Panc1 (cell line): Measurements from ENCODE around the gene TMEFF1. TPM values are rescaled to one million over a fixed set of nuclear protein-coding genes. Genes with fewer than 3 reads are reported as not detected.

ENCODE experiments used
- ATAC-seq: fragments of 200-7000 bp; cut with Tn5 transposase; 2 replicates; pipeline ENCODE4 v1.9.1; 2020; ENCODE audit warnings: mild to moderate bottlenecking, moderate library complexity
- BruUV-seq: library from RNA; stranded (reverse); fragments of 400-500 nt; replicated peaks from 2 replicates; lab custom pipeline; 2021; lab: Mats Ljungman, UMichigan
- CTCF ChIA-PET: fragments of 300-600 bp; sonication (Branson Sonifier 250); formaldehyde crosslinking; loops from one replicate; lab custom pipeline; 2022; ENCODE audit warnings: antibody characterized with exemption; lab: Charles Lee
- POLR2A ChIA-PET: fragments of 300-600 bp; sonication (Branson Sonifier 250); formaldehyde crosslinking; loops from one replicate; lab custom pipeline; 2022; ENCODE audit warnings: antibody characterized with exemption; lab: Charles Lee
- DNase-seq: peaks from one replicate; pipeline ENCODE4 v3.0.0-alpha.2; 2010; ENCODE audit warnings: low read depth, low spot score
- H3K27ac ChIP-seq: 2 replicates; pipeline ENCODE4 v1.5.1; 2011; ENCODE audit warnings: mild to moderate bottlenecking, low read length, inconsistent platforms
- H3K27me3 ChIP-seq: fragments of 200-500 bp; sonication (Bioruptor generic); 2 replicates; pipeline ENCODE4 v1.6.0; 2014; ENCODE audit warnings: low read length, inconsistent platforms; ENCODE audit not compliant: control insufficient read depth, insufficient read depth
- H3K36me3 ChIP-seq: fragments of 200-500 bp; sonication (Bioruptor generic); 2 replicates; pipeline ENCODE4 v1.5.1; 2014; ENCODE audit warnings: inconsistent platforms, mild to moderate bottlenecking, low read length, moderate library complexity; ENCODE audit not compliant: control insufficient read depth, insufficient read depth
- H3K4me1 ChIP-seq: 2 replicates; pipeline ENCODE4 v1.5.1; 2011; ENCODE audit warnings: inconsistent platforms, mild to moderate bottlenecking, low read length, moderate library complexity; ENCODE audit not compliant: control insufficient read depth, insufficient read depth
- H3K4me3 ChIP-seq, 2 experiments: 2 replicates each; pipeline ENCODE4 v1.5.1; 2011 to 2012; ENCODE audit warnings: low read depth in 2 of 2, low read length in 2 of 2, mild to moderate bottlenecking in 2 of 2, inconsistent platforms in 1 of 2, moderate library complexity in 1 of 2
- H3K9me3 ChIP-seq: fragments of 200-500 bp; sonication (Bioruptor generic); 2 replicates; pipeline ENCODE4 v1.5.1; 2014; ENCODE audit warnings: low read depth, mild to moderate bottlenecking, inconsistent platforms, low read length, moderate library complexity; ENCODE audit not compliant: control insufficient read depth, insufficient read depth
- POLR2AphosphoS5 ChIP-seq: IDR thresholded peaks from 2 replicates; pipeline ENCODE4 v1.6.1; 2012; ENCODE audit warnings: mild to moderate bottlenecking, low read depth, low read length, moderate library complexity
- REST ChIP-seq, 2 experiments: IDR thresholded peaks; 2 replicates each; pipeline ENCODE4 v1.6.1; 2011 to 2012; ENCODE audit warnings: low read depth in 2 of 2, control low read depth in 1 of 2, low read length in 1 of 2, mild to moderate bottlenecking in 1 of 2, moderate library complexity in 1 of 2; ENCODE audit not compliant: insufficient read depth in 1 of 2
- SIN3A ChIP-seq: IDR thresholded peaks from 2 replicates; pipeline ENCODE4 v1.6.1; 2012; ENCODE audit warnings: low read depth, mild to moderate bottlenecking, low read length, moderate library complexity, borderline replicate concordance; ENCODE audit not compliant: insufficient read depth
- TCF7L2 ChIP-seq: IDR thresholded peaks from 2 replicates; pipeline ENCODE4 v1.6.1; 2011; ENCODE audit warnings: mild to moderate bottlenecking, low read depth, low read length, inconsistent platforms
- in situ Hi-C: cut with HindIII; loops from 2 replicates; pipeline ENCODE4 v1.10.0; 2016; ENCODE audit warnings: low sequenced_read_pairs, low pct_unique_long_range_greater_than_20kb
- intact Hi-C: fragments of 100-400 bp; cut with micrococcal nuclease; formaldehyde crosslinking; loops from one replicate; pipeline ENCODE4 v1.10.0; 2022; ENCODE audit not compliant: unreplicated experiment
- total RNA-seq: library from RNA; stranded (reverse); gene quantifications from one replicate; pipeline ENCODE4 v1.2.1, GENCODE V29; 2021; ENCODE audit not compliant: unreplicated experiment
- TF ChIP-seq, protein P1 (sequence below): fragments of 450-650 bp; IDR thresholded peaks from 2 replicates; pipeline ENCODE4 v1.5.1; 2017; ENCODE audit warnings: mild to moderate bottlenecking

TMEFF1 gene
- total RNA-seq, 1 experiment from 2014 or later: 2.2 TPM

DNA sequence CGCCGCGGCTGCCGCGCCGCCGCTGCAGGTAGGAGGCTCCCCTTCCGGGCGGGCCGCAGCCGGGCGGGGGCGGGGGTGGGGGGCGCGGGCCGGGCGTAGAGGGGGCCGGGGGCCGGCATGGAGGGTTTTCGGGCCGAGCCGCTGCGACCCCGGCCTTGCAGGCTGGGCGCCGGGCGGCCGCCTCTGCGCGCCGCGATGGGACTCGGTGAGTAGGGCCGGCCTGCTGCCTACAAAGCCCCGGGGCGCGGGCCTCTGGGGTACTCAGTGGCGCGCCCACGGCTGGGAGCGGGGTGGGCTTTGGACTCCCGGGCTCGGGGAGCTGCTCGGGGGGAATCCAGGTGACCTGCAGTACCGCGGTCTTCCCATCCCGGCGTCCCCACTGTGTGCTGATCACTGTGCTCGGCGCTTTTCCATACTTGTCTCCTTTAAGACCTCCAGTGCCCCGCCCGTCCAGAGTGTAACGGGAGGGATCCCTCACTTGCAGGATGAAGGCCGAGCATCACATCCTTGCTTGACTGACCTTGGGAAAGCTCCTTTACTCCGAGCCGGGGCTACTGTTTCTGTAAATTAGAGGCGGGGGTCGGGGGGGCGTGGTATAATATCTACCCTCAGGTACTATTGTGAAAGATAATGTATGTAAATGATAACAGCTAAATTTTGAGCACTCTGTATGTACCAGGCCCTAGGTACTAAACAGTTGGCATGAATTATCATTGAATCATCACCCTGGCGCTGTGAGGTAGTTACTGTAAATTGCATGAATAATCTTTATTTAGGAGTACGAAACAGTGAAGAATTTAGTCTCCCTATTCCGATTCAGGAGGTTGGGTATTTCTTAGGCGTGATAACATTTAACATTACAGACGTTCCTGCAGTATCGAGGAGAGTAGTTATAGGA, 45.3 kb upstream of the TMEFF1 start:
- Histone ChIP-seq H3K27me3 (no peaks in the 10 kb centered on the region), H3K27ac (peak overlapping the region; percentile 92), H3K9me3 (no peaks in the 10 kb centered on the region), H3K4me1 (peaks cover 20% of the 10 kb centered on the region), H3K36me3 (no peaks in the 10 kb centered on the region), H3K4me3 (peak overlapping the region; percentile 67 to 73)
- ChIA-PET POLR2A (no interaction called here), CTCF (no interaction called here)
- TF ChIP-seq POLR2AphosphoS5: no peak
- TF ChIP-seq TCF7L2: no peak
- TF ChIP-seq, protein P1, sequence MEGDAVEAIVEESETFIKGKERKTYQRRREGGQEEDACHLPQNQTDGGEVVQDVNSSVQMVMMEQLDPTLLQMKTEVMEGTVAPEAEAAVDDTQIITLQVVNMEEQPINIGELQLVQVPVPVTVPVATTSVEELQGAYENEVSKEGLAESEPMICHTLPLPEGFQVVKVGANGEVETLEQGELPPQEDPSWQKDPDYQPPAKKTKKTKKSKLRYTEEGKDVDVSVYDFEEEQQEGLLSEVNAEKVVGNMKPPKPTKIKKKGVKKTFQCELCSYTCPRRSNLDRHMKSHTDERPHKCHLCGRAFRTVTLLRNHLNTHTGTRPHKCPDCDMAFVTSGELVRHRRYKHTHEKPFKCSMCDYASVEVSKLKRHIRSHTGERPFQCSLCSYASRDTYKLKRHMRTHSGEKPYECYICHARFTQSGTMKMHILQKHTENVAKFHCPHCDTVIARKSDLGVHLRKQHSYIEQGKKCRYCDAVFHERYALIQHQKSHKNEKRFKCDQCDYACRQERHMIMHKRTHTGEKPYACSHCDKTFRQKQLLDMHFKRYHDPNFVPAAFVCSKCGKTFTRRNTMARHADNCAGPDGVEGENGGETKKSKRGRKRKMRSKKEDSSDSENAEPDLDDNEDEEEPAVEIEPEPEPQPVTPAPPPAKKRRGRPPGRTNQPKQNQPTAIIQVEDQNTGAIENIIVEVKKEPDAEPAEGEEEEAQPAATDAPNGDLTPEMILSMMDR: no peak
- TF ChIP-seq REST (IDR thresholded peaks at IDR 0.05; ENCODE audit: insufficient read depth in 1 of 2, low read depth in 2 of 2, low read length in 1 of 2): no peak
- no peak for TF ChIP-seq SIN3A
- in situ Hi-C loops (no loop called here), intact Hi-C loops (loop anchor here (5.0 kb wide), 1 partner anchor 75 kb away; the partner anchor contains the start of gene TEX10)
- ATAC-seq (peak; percentile 76), DNase-seq (no peak)
- TSS peak; percentile 77 for BruUV-seq

GRCh38 chr9:100428871-100429654, 43.9 kb upstream of the TMEFF1 start:
- peak; percentile 91 for DNase-seq
- Histone ChIP-seq H3K27ac (peak overlapping the region; percentile 92), H3K9me3 (no peaks in the 10 kb centered on the region), H3K4me1 (peaks cover 20% of the 10 kb centered on the region), H3K36me3 (no peaks in the 10 kb centered on the region), H3K4me3 (peak overlapping the region; percentile 67 to 73), H3K27me3 (no peaks in the 10 kb centered on the region)
- BruUV-seq: no TSS peak
- ChIA-PET CTCF (interaction anchor here (0.7 kb wide), 1 partner anchor 13 kb away, joined by 3 read pairs; no protein-coding TSS in a partner anchor), POLR2A (no interaction called here)
- ATAC-seq: peak; percentile 69
- in situ Hi-C loops: no loop called here
- intact Hi-C loops: loop anchor here (5.0 kb wide), 1 partner anchor 77 kb away; the partner anchor contains the start of gene TEX10
- TF ChIP-seq, protein P1: no peak
- peak; percentile 73 for TF ChIP-seq POLR2AphosphoS5
- no peak for TF ChIP-seq REST (IDR thresholded peaks at IDR 0.05; ENCODE audit: insufficient read depth in 1 of 2, low read depth in 2 of 2, low read length in 1 of 2)
- TF ChIP-seq SIN3A: no peak
